22Rv1 (cell line): ENCODE data around the gene EBPL.

Experiments
- H3K27ac ChIP-seq: fragments of 450-650 bp; 2 replicates; pipeline ENCODE4 v1.5.1; 2017
- CTCF ChIP-seq: fragments of 450-650 bp; IDR thresholded peaks from 2 replicates; pipeline ENCODE4 v1.5.1; 2017; ENCODE audit warnings: mild to moderate bottlenecking
- ZFX ChIP-seq: fragments of 450-650 bp; IDR thresholded peaks from 2 replicates; pipeline ENCODE4 v1.6.1; 2017; ENCODE audit warnings: antibody characterized with exemption, borderline replicate concordance

Gene EBPL

GRCh38 chr13:49635599-49636433, 55.5 kb downstream of the EBPL start:
- H3K27ac ChIP-seq: no peak overlapping the region

GRCh38 chr13:49633710-49634109, 57.6 kb downstream of the EBPL start:
- no peak for TF ChIP-seq ZFX
- TF ChIP-seq CTCF: no peak
- no peak overlapping the region for H3K27ac ChIP-seq

More at GRCh38 chr13:49635599-49636433, 55.5 kb downstream of the EBPL start:
- TF ChIP-seq ZFX: no peak
- no peak for TF ChIP-seq CTCF

GRCh38 chr13:49632156-49632555, 59.1 kb downstream of the EBPL start:
- no peak overlapping the region for H3K27ac ChIP-seq
- no peak for TF ChIP-seq CTCF
- TF ChIP-seq ZFX: no peak

GRCh38 chr13:49630580-49630979, 60.7 kb downstream of the EBPL start:
- no peak overlapping the region for H3K27ac ChIP-seq
- TF ChIP-seq ZFX: no peak
- TF ChIP-seq CTCF: no peak

- no peak overlapping the region for H3K27ac ChIP-seq
These were observed 61.3 kb downstream of the EBPL start for GRCh38 chr13:49629947-49630346.

GRCh38 chr13:49629196-49629938, 61.9 kb downstream of the EBPL start:
- no peak overlapping the region for H3K27ac ChIP-seq
- no peak for TF ChIP-seq CTCF
- TF ChIP-seq ZFX: no peak

More at GRCh38 chr13:49629947-49630346, 61.3 kb downstream of the EBPL start:
- TF ChIP-seq CTCF: no peak
- TF ChIP-seq ZFX: no peak
